ENCODE measurements around the gene ARL5B.
"Not testable (repeated sequence)": the region's sequence is repeated elsewhere in the genome, so short reads cannot be mapped to it uniquely, and the experiment has no call there.

Gene ARL5B

GRCh38 chr10:18625886-18626285, 33.3 kb upstream of the ARL5B start:
- no peak overlapping the region for H3K27ac ChIP-seq
- no peak for TF ChIP-seq CTCF (IDR thresholded peaks at IDR 0.05)

- peak overlapping the region; percentile 54 for H3K27ac ChIP-seq
These were observed 31.7 kb upstream of the ARL5B start for GRCh38 chr10:18627452-18628018.

- H3K27ac ChIP-seq: not testable (repeated sequence)
These were observed 26.7 kb upstream of the ARL5B start for GRCh38 chr10:18632500-18632899.

- no peak overlapping the region for H3K27ac ChIP-seq
- TF ChIP-seq CTCF (IDR thresholded peaks at IDR 0.05) (no peak), ZFX (IDR thresholded peaks at IDR 0.05; ENCODE audit: borderline replicate concordance) (no peak)
These were observed 23.2 kb upstream of the ARL5B start for GRCh38 chr10:18635995-18636394.

- not testable (repeated sequence) for H3K27ac ChIP-seq
These were observed 21.8 kb upstream of the ARL5B start for GRCh38 chr10:18637400-18637799.

GRCh38 chr10:18639719-18640118, 19.5 kb upstream of the ARL5B start:
- H3K27ac ChIP-seq: not testable (repeated sequence)

- H3K27ac ChIP-seq: no peak overlapping the region
- TF ChIP-seq ZFX (IDR thresholded peaks at IDR 0.05; ENCODE audit: borderline replicate concordance) (no peak), CTCF (IDR thresholded peaks at IDR 0.05) (no peak)
These were observed 12.1 kb upstream of the ARL5B start for GRCh38 chr10:18647151-18647550.

GRCh38 chr10:18647945-18648344, 11.3 kb upstream of the ARL5B start:
- no peak for TF ChIP-seq ZFX (IDR thresholded peaks at IDR 0.05; ENCODE audit: borderline replicate concordance)
- TF ChIP-seq CTCF (IDR thresholded peaks at IDR 0.05): no peak
- H3K27ac ChIP-seq: no peak overlapping the region

- no peak overlapping the region for H3K27ac ChIP-seq
These were observed 9.8 kb upstream of the ARL5B start for GRCh38 chr10:18649364-18649959.

More at GRCh38 chr10:18649364-18649959, 9.8 kb upstream of the ARL5B start:
- TF ChIP-seq ZFX (IDR thresholded peaks at IDR 0.05; ENCODE audit: borderline replicate concordance): no peak
- TF ChIP-seq CTCF (IDR thresholded peaks at IDR 0.05): no peak
